GM12878 (cell line): ENCODE measurements around the gene TXLNA.

Source experiments
- CTCF ChIP-seq, 3 experiments: IDR thresholded peaks in 2 of 3; conservative IDR thresholded peaks in 1 of 3; 2 replicates each; pipeline ENCODE4 v1.5.1; 2011; ENCODE audit warnings: low read depth in 3 of 3, low read length in 3 of 3, mild to moderate bottlenecking in 3 of 3, control low read depth in 2 of 3, moderate library complexity in 2 of 3, inconsistent platforms in 1 of 3, mixed read lengths in 1 of 3; ENCODE audit not compliant: control insufficient read depth in 2 of 3, insufficient read depth in 1 of 3; ENCODE audit errors: extremely low read depth in 1 of 3
- ESRRA ChIP-seq: IDR thresholded peaks from 2 replicates; pipeline ENCODE4 v1.6.1; 2012; ENCODE audit warnings: mild to moderate bottlenecking, low read length, improper control_type of control experiment
- EZH2 ChIP-seq: IDR thresholded peaks from 2 replicates; pipeline ENCODE4 v1.6.1; 2012; ENCODE audit warnings: low read depth, mild to moderate bottlenecking, control low read depth, inconsistent platforms, low read length, borderline replicate concordance; ENCODE audit not compliant: control insufficient read depth
- JUND ChIP-seq: IDR thresholded peaks from 2 replicates; pipeline ENCODE4 v1.6.1; 2012; ENCODE audit warnings: low read depth, mild to moderate bottlenecking, low read length, improper control_type of control experiment, moderate library complexity
- MXI1 ChIP-seq: fragments of 150-350 bp; IDR thresholded peaks from 2 replicates; pipeline ENCODE4 v1.6.1; 2011; ENCODE audit warnings: low read depth, mild to moderate bottlenecking, inconsistent platforms, low read length, improper control_type of control experiment
- POLR2A ChIP-seq: IDR thresholded peaks from 2 replicates; pipeline ENCODE4 v1.6.1; 2011; ENCODE audit warnings: low read depth, mild to moderate bottlenecking, low read length
- SMAD1 ChIP-seq: fragments of 450-650 bp; IDR thresholded peaks from 2 replicates; pipeline ENCODE4 v1.6.1; 2018; ENCODE audit warnings: mild to moderate bottlenecking, low read depth; ENCODE audit not compliant: partially characterized antibody
- TCF12 ChIP-seq: IDR thresholded peaks from 2 replicates; pipeline ENCODE4 v1.6.1; 2011; ENCODE audit warnings: low read depth, mild to moderate bottlenecking, low read length
- YY1 ChIP-seq: IDR thresholded peaks from 2 replicates; pipeline ENCODE4 v1.6.1; 2011; ENCODE audit warnings: low read depth, mild to moderate bottlenecking, low read length
- ZSCAN29 ChIP-seq: fragments of 450-650 bp; IDR thresholded peaks from 2 replicates; pipeline ENCODE4 v1.6.1; 2017; ENCODE audit warnings: mild to moderate bottlenecking, moderate library complexity
- ZZZ3 ChIP-seq: IDR thresholded peaks from 2 replicates; pipeline ENCODE4 v1.6.1; 2011; ENCODE audit warnings: low read depth; ENCODE audit not compliant: control insufficient read depth, insufficient read length
- TF ChIP-seq, protein P1 (sequence below): IDR thresholded peaks from 2 replicates; pipeline ENCODE4 v1.6.1; 2012; ENCODE audit warnings: low read length, inconsistent platforms
- TF ChIP-seq, protein P2 (sequence below): IDR thresholded peaks from 2 replicates; pipeline ENCODE4 v1.6.1; 2012; ENCODE audit warnings: low read depth, low read length, improper control_type of control experiment

- no peak for TF ChIP-seq ZSCAN29
- TF ChIP-seq ESRRA = no peak
- no peak for TF ChIP-seq MXI1
- TF ChIP-seq EZH2 = no peak
- TF ChIP-seq, protein P1, sequence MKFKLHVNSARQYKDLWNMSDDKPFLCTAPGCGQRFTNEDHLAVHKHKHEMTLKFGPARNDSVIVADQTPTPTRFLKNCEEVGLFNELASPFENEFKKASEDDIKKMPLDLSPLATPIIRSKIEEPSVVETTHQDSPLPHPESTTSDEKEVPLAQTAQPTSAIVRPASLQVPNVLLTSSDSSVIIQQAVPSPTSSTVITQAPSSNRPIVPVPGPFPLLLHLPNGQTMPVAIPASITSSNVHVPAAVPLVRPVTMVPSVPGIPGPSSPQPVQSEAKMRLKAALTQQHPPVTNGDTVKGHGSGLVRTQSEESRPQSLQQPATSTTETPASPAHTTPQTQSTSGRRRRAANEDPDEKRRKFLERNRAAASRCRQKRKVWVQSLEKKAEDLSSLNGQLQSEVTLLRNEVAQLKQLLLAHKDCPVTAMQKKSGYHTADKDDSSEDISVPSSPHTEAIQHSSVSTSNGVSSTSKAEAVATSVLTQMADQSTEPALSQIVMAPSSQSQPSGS = no peak
- no peak for TF ChIP-seq YY1
- TF ChIP-seq SMAD1 = no peak
- TF ChIP-seq, protein P2, sequence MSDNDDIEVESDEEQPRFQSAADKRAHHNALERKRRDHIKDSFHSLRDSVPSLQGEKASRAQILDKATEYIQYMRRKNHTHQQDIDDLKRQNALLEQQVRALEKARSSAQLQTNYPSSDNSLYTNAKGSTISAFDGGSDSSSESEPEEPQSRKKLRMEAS = no peak
- no peak for TF ChIP-seq JUND
- TF ChIP-seq CTCF (IDR thresholded peaks at IDR 0.05 in 2 of 3, conservative IDR thresholded peaks at IDR 0.05 in 1 of 3; ENCODE audit: control insufficient read depth in 2 of 3, extremely low read depth in 1 of 3, insufficient read depth in 1 of 3, low read depth in 3 of 3, low read length in 3 of 3) = no peak
- no peak for TF ChIP-seq TCF12
- TF ChIP-seq ZZZ3 = no peak
- TF ChIP-seq POLR2A = no peak
These were observed 16.7 kb downstream of the TXLNA start for GRCh38 chr1:32195972-32196823.
